Left ventricle myocardium inferior (tissue), 1 donor: ENCODE data around the gene CDS2. TPM values are rescaled to one million over a fixed set of nuclear protein-coding genes. Genes with fewer than 3 reads are reported as not detected.

ENCODE experiments used
- DNase-seq: peaks from one replicate; pipeline ENCODE4 v3.0.0-alpha.2; 2020
- H3K27ac ChIP-seq: fragments of 200-600 bp; replicated peaks from 2 replicates; pipeline ENCODE4 v1.8.0; 2021
- H3K27me3 ChIP-seq: fragments of 200-600 bp; 2 replicates; pipeline ENCODE4 v1.8.0; 2021; ENCODE audit warnings: low read depth
- H3K36me3 ChIP-seq: fragments of 200-600 bp; 2 replicates; pipeline ENCODE4 v1.8.0; 2021
- H3K4me1 ChIP-seq: fragments of 200-600 bp; 2 replicates; pipeline ENCODE4 v1.8.0; 2021
- H3K4me3 ChIP-seq: fragments of 200-600 bp; 2 replicates; pipeline ENCODE4 v1.8.0; 2021; ENCODE audit warnings: mild to moderate bottlenecking, moderate library complexity
- H3K9me3 ChIP-seq: fragments of 200-600 bp; replicated peaks from 2 replicates; pipeline ENCODE4 v1.8.0; 2021
- CTCF ChIP-seq: fragments of 200-600 bp; IDR thresholded peaks from 2 replicates; pipeline ENCODE4 v1.8.0; 2021; ENCODE audit warnings: antibody characterized with exemption, mild to moderate bottlenecking, borderline replicate concordance
- intact Hi-C: fragments of 100-400 bp; cut with micrococcal nuclease; formaldehyde crosslinking; loops from one replicate; pipeline ENCODE4 v1.11.0; 2022
- total RNA-seq: library from RNA; stranded (reverse); fragmentation: NEBNext Ultra II Directional; extraction: Animal tissue kit (Norgen Biotek cat#: 25700); gene quantifications from one replicate; pipeline ENCODE4 v1.2.1, GENCODE V29; 2021
- donor health status: DM: no; HTN: yes; CAD: no; lungs with severe emphysema.

CDS2 gene
- total RNA-seq, 1 donor from 2014 or later: 79.0 TPM

- intact Hi-C loops: no loop called here
- no peaks in the 10 kb centered on the region for H3K9me3 ChIP-seq
- peaks cover 37% of the 10 kb centered on the region for H3K4me1 ChIP-seq
- TF ChIP-seq CTCF: no peak
- peaks cover 92% of the 10 kb centered on the region for H3K36me3 ChIP-seq
- no peaks in the 10 kb centered on the region for H3K27me3 ChIP-seq
- H3K27ac ChIP-seq: no peak overlapping the region
- H3K4me3 ChIP-seq: no peak overlapping the region
- DNase-seq: no peak
Observed at GRCh38 chr20:5188736-5189135, 61.9 kb downstream of the CDS2 start.

GRCh38 chr20:5189917-5190316 is 63.1 kb downstream of the CDS2 start:
- peaks cover 27% of the 10 kb centered on the region for H3K4me1 ChIP-seq
- H3K27me3 ChIP-seq: no peaks in the 10 kb centered on the region
- no peak for TF ChIP-seq CTCF
- peaks cover 93% of the 10 kb centered on the region for H3K36me3 ChIP-seq
- H3K4me3 ChIP-seq: no peak overlapping the region
- no peaks in the 10 kb centered on the region for H3K9me3 ChIP-seq
- no peak for DNase-seq
- no peak overlapping the region for H3K27ac ChIP-seq
- intact Hi-C loops: loop anchor here (5.0 kb wide), 1 partner anchor 63 kb away; the partner anchor contains the start of gene CDS2

GRCh38 chr20:5190444-5190843 is 63.6 kb downstream of the CDS2 start:
- no peak overlapping the region for H3K4me3 ChIP-seq
- DNase-seq: no peak
- no peak for TF ChIP-seq CTCF
- H3K4me1 ChIP-seq: peaks cover 27% of the 10 kb centered on the region
- peaks cover 93% of the 10 kb centered on the region for H3K36me3 ChIP-seq
- intact Hi-C loops: loop anchor here (5.0 kb wide), 1 partner anchor 63 kb away; the partner anchor contains the start of gene CDS2
- H3K27me3 ChIP-seq: no peaks in the 10 kb centered on the region
- H3K9me3 ChIP-seq: no peaks in the 10 kb centered on the region
- no peak overlapping the region for H3K27ac ChIP-seq

GRCh38 chr20:5191829-5192569 is 65.2 kb downstream of the CDS2 start:
- no peaks in the 10 kb centered on the region for H3K9me3 ChIP-seq
- peaks cover 36% of the 10 kb centered on the region for H3K4me1 ChIP-seq
- H3K27ac ChIP-seq: peak overlapping the region; percentile 74
- no peak overlapping the region for H3K4me3 ChIP-seq
- DNase-seq: no peak
- intact Hi-C loops: loop anchor here (5.0 kb wide), 1 partner anchor 65 kb away; the partner anchor contains the start of gene CDS2
- peak; percentile 84 for TF ChIP-seq CTCF
- peaks cover 77% of the 10 kb centered on the region for H3K36me3 ChIP-seq
- H3K27me3 ChIP-seq: no peaks in the 10 kb centered on the region

GRCh38 chr20:5192570-5193431 is 66.0 kb downstream of the CDS2 start:
- H3K4me1 ChIP-seq: peaks cover 44% of the 10 kb centered on the region
- no peak overlapping the region for H3K4me3 ChIP-seq
- no peak for DNase-seq
- H3K9me3 ChIP-seq: no peaks in the 10 kb centered on the region
- intact Hi-C loops: loop anchor here (5.0 kb wide), 1 partner anchor 66 kb away; the partner anchor contains the start of gene CDS2
- TF ChIP-seq CTCF: no peak
- no peaks in the 10 kb centered on the region for H3K27me3 ChIP-seq
- peak overlapping the region; percentile 74 for H3K27ac ChIP-seq
- peaks cover 69% of the 10 kb centered on the region for H3K36me3 ChIP-seq
